HepG2 (cell line): ENCODE measurements around the gene SCUBE1. TPM values are rescaled to one million over a fixed set of nuclear protein-coding genes. Genes with fewer than 3 reads are reported as not detected.
A peak's percentile ranks its signal among the peaks of the same experiment; 100 is the strongest.

Source experiments
- AGO1 ChIP-seq: fragments of 200-400 bp; formaldehyde crosslinking; IDR thresholded peaks from 2 replicates; pipeline ENCODE4 v1.6.1; 2017; ENCODE audit warnings: mild to moderate bottlenecking, low read depth, low read length, moderate library complexity; ENCODE audit not compliant: poor library complexity, severe bottlenecking
- ATRX ChIP-seq: sonication (generic); formaldehyde crosslinking; IDR thresholded peaks from 2 replicates; pipeline ENCODE4 v1.4.0; 2020; ENCODE audit warnings: missing genetic modification reagents, borderline replicate concordance
- BRD4 ChIP-seq: sonication (generic); formaldehyde crosslinking; IDR thresholded peaks from 2 replicates; pipeline ENCODE4 v1.4.0; 2020; ENCODE audit warnings: missing genetic modification reagents
- DMTF1 ChIP-seq: sonication (generic); formaldehyde crosslinking; IDR thresholded peaks from 2 replicates; pipeline ENCODE4 v1.4.0; 2020; ENCODE audit warnings: mild to moderate bottlenecking, missing genetic modification reagents
- DNMT1 ChIP-seq: sonication (generic); formaldehyde crosslinking; IDR thresholded peaks from 2 replicates; pipeline ENCODE4 v1.5.1; 2020; ENCODE audit warnings: mild to moderate bottlenecking, missing genetic modification reagents
- ESRRA ChIP-seq: sonication (generic); formaldehyde crosslinking; IDR thresholded peaks from 2 replicates; pipeline ENCODE4 v1.5.1; 2020; ENCODE audit warnings: mild to moderate bottlenecking, low read depth, missing genetic modification reagents
- FOXA1 ChIP-seq, 2 experiments: fragments of 450-650 bp in 1 of 2; sonication (generic) in 1 of 2; formaldehyde crosslinking in 1 of 2; IDR thresholded peaks; 2 replicates each; pipeline versions ENCODE4 v1.4.0 to v1.6.1; 2016 to 2020; ENCODE audit warnings: missing genetic modification reagents in 1 of 2
- GRHL1 ChIP-seq: sonication (generic); formaldehyde crosslinking; conservative IDR thresholded peaks from 2 replicates; pipeline ENCODE4 v1.8.0; 2022; ENCODE audit warnings: missing genetic modification reagents
- HDAC1 ChIP-seq: sonication (generic); formaldehyde crosslinking; IDR thresholded peaks from 2 replicates; pipeline ENCODE4 v1.5.1; 2020; ENCODE audit warnings: mild to moderate bottlenecking, missing genetic modification reagents
- JARID2 ChIP-seq: sonication (generic); formaldehyde crosslinking; IDR thresholded peaks from 2 replicates; pipeline ENCODE4 v1.8.1; 2023; ENCODE audit warnings: missing genetic modification reagents, inconsistent platforms; ENCODE audit not compliant: insufficient replicate concordance
- NFE2L1 ChIP-seq: sonication (generic); formaldehyde crosslinking; IDR thresholded peaks from 2 replicates; pipeline ENCODE4 v1.4.0; 2020; ENCODE audit warnings: missing genetic modification reagents, mild to moderate bottlenecking, borderline replicate concordance
- ONECUT2 ChIP-seq: sonication (generic); formaldehyde crosslinking; IDR thresholded peaks from 2 replicates; pipeline ENCODE4 v1.4.0; 2020; ENCODE audit warnings: missing genetic modification reagents
- SIN3B ChIP-seq: fragments of 150-350 bp; IDR thresholded peaks from 2 replicates; pipeline ENCODE4 v1.6.1; 2014; ENCODE audit warnings: low read length
- TBX2 ChIP-seq: sonication (generic); formaldehyde crosslinking; IDR thresholded peaks from 2 replicates; pipeline ENCODE4 v1.5.0; 2020; ENCODE audit warnings: missing genetic modification reagents, mild to moderate bottlenecking, borderline replicate concordance
- TBX3 ChIP-seq: fragments of 450-650 bp; IDR thresholded peaks from 2 replicates; pipeline ENCODE4 v1.6.1; 2017; ENCODE audit warnings: antibody characterized with exemption, mild to moderate bottlenecking, inconsistent platforms, borderline replicate concordance
- ZBTB46 ChIP-seq: sonication (generic); formaldehyde crosslinking; IDR thresholded peaks from 2 replicates; pipeline ENCODE4 v1.4.0; 2020; ENCODE audit warnings: mild to moderate bottlenecking, missing genetic modification reagents, borderline replicate concordance
- ZFP36L2 ChIP-seq: sonication (generic); formaldehyde crosslinking; IDR thresholded peaks from 2 replicates; pipeline ENCODE4 v1.4.0; 2020; ENCODE audit warnings: missing genetic modification reagents
- ZNF225 ChIP-seq: sonication (generic); formaldehyde crosslinking; IDR thresholded peaks from 2 replicates; pipeline ENCODE4 v1.4.0; 2020; ENCODE audit warnings: mild to moderate bottlenecking, missing genetic modification reagents
- ZNF329 ChIP-seq: sonication (generic); formaldehyde crosslinking; IDR thresholded peaks from 2 replicates; pipeline ENCODE4 v1.9.0; 2021; ENCODE audit warnings: low read depth, mild to moderate bottlenecking, missing genetic modification reagents
- ZNF460 ChIP-seq: sonication (generic); formaldehyde crosslinking; IDR thresholded peaks from 2 replicates; pipeline ENCODE4 v1.5.1; 2020; ENCODE audit warnings: missing genetic modification reagents, mild to moderate bottlenecking, borderline replicate concordance
- ZNF605 ChIP-seq: sonication (generic); formaldehyde crosslinking; IDR thresholded peaks from 2 replicates; pipeline ENCODE4 v1.8.0; 2022; ENCODE audit warnings: mild to moderate bottlenecking, missing genetic modification reagents
- ZNF644 ChIP-seq: IDR thresholded peaks from 2 replicates; pipeline ENCODE4 v1.6.1; 2016; ENCODE audit warnings: low read depth
- ZNF670 ChIP-seq: sonication (generic); formaldehyde crosslinking; IDR thresholded peaks from 2 replicates; pipeline ENCODE4 v1.8.0; 2022; ENCODE audit warnings: mild to moderate bottlenecking, missing genetic modification reagents, borderline replicate concordance
- ZNF75D ChIP-seq: sonication (generic); formaldehyde crosslinking; IDR thresholded peaks from 2 replicates; pipeline ENCODE4 v1.8.1; 2023; ENCODE audit warnings: missing genetic modification reagents, mild to moderate bottlenecking, borderline replicate concordance
- ZSCAN12 ChIP-seq: sonication (generic); formaldehyde crosslinking; IDR thresholded peaks from 2 replicates; pipeline ENCODE4 v1.9.0; 2021; ENCODE audit warnings: mild to moderate bottlenecking, missing genetic modification reagents
- polyA plus RNA-seq, 8 experiments: library from polyadenylated mRNA; depleted of rRNA in 3 of 8; stranded (reverse) in 7 of 8; unstranded in 1 of 8; fragments of >200 nt; fragmentation: Illumina TruSeq in 4 of 8; extraction: Trizol in 4 of 8; gene quantifications; 2 replicates each; pipeline versions ENCODE4 v1.2.1 to v1.2.3, GENCODE V29; 2011 to 2016; ENCODE audit warnings: low read depth in 4 of 8, missing spikeins in 1 of 8, mixed read lengths in 1 of 8; ENCODE audit not compliant: insufficient read depth in 1 of 8
- total RNA-seq, 5 experiments: library from RNA; depleted of rRNA; stranded (reverse); fragments of >200 nt; fragmentation: Illumina TruSeq; extraction: Trizol; gene quantifications; 2 replicates each; pipeline ENCODE4 v1.2.3, GENCODE V29; 2016; ENCODE audit warnings: low read depth in 1 of 5

SCUBE1 gene
- total and polyA plus RNA-seq, 2 of the 13 experiments (the other 11 are each of a cell fraction or from before 2014, with no cell fraction given), result under 0.01 to 0.05 TPM

GRCh38 chr22:43377896-43378704 lies 34.9 kb upstream of the SCUBE1 start (continued):
- TF ChIP-seq ZSCAN12 (CRISPR knock-in tag) (no peak), FOXA1 (IDR thresholded peaks at IDR 0.05) (no peak), FOXA1 (CRISPR knock-in tag; IDR thresholded peaks at IDR 0.05) (no peak), HDAC1 (CRISPR knock-in tag) (no peak), ZNF460 (no peak), ZNF329 (CRISPR knock-in tag) (no peak), SIN3B (no peak), TBX3 (no peak), ATRX (no peak), DNMT1 (CRISPR knock-in tag) (no peak), DMTF1 (CRISPR knock-in tag) (no peak), ZNF225 (no peak), ESRRA (CRISPR knock-in tag) (0 out of 2 replicates have a peak, but pooled peaks have one; percentile 25), ONECUT2 (CRISPR knock-in tag) (no peak), ZNF644 (CRISPR knock-in tag) (no peak), BRD4 (CRISPR knock-in tag) (no peak), AGO1 (no peak), JARID2 (CRISPR knock-in tag) (no peak), ZNF75D (CRISPR knock-in tag) (no peak), NFE2L1 (no peak), ZNF605 (no peak), TBX2 (CRISPR knock-in tag) (peak; percentile 97), ZNF670 (no peak), ZBTB46 (no peak), ZFP36L2 (CRISPR knock-in tag) (no peak), GRHL1 (CRISPR knock-in tag) (no peak)
